NCI-H524 (cell line): ENCODE data around the gene BCL2.

Source experiments
- DNase-seq, 2 experiments: peaks; one replicate each; lab custom pipeline; 2025; lab: John Stamatoyannopoulos, UW

The BCL2 gene

DNA sequence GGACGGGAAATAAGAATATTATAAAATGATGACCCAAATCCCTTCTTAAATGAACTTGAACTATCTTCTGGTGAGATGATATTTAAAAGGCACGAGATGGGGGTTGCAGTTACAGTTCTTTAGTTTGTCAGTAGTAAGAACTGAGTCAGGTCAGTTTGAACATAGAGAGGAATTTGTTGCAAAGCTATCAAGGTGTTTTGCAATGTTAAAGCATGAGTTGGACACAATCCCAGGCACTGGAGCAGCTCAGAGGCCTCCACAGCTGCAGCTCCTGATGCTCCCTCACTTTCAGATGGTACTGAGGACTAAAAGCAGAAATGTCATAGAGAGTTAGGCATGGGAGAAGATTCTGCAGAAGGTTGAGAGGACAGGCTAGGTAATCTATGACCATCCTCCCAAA lies 236.0 kb downstream of the BCL2 start:
- no peak for DNase-seq

DNA sequence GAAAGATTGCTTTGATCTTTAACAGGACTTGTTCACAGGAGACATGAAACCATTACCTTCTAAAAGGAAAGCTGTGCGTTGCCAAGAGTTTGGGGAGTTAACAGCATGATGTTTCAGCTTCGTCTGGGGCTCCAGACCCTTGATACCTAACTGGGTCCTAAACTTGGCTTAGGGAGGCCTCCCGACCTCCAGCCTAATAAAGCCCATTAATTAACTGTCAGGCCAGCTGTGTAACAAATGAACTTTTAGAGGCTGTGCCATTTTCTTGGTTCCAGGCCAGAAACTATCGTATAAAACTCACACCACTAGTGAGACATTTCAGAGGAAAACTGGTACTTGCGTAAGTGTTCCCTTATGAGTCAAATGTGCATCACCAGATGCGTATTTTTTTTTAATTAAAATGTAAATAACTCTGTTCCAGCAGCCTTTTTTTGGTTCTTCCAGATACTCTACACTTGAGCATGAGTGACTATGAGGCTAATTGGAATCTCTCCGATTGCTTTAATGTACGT lies 236.5 kb downstream of the BCL2 start:
- no peak for DNase-seq

DNA sequence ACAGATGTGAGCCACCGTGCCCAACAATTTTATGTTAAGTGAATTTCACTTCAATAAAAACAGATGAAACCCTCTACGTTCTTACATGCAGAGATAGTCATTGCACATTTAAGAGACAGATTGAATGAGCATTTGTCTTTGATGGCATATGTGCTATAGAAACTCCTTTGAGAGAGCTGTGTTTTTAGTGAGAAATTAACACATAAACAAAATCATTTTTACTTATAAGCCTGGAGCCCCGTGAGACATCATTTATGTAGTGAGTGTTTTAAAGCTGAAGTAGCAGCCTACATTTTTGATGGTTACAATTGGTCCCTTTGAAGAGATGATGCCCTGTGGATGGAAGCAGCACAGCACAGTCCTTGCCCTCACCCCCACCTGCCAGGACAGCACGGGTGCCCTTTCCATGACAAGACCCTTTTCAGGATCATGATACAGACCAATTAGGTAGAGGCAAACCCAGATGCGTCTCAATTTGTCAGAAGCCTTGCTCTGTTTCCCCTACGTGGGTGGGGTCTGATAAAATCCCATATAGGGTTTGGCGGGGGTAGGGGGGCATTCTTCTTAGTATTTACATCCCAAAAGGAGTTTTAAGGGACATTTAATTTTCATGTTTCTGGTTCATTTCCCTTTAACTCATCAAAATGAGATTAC lies 237.1 kb downstream of the BCL2 start:
- DNase-seq, result no peak

DNA sequence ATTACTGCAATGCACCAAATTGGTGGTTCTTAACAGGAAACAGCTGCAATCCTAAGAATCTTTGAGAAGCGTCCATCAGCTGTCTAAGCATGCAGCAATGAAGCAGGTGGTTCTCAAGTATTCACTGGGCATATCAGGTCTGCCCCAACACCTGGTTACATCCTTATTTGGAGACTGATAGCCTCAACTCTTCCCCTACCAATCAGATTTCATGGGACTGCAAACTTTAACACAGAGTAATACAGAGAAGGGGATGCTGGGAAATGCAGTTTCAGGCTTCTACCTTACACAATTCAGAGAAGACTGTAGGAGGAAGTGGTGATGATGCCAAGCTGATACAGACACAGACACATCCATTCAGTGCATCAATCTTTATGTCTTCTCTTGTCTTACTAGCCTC lies 240.5 kb downstream of the BCL2 start:
- DNase-seq, result peak; percentile 11 to 57

DNA sequence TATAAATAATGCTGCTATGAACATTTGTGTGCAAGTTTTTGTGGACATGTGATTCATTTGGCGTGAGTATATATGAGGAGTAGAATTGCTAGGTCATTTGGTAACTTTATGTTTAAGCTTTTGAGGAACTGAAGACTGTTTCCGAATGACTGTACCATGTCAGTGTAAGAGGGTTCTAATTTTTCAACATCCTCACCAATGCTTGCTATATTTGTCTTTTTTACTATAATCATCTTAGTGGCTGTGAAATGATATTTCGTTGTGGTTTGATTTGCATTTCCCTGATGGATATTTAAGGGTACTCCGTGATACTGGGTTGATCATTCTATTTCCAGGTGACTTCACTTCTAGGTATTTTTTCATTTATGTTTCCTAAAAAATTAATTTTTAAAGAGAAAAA lies 241.1 kb downstream of the BCL2 start:
- no peak for DNase-seq

DNA sequence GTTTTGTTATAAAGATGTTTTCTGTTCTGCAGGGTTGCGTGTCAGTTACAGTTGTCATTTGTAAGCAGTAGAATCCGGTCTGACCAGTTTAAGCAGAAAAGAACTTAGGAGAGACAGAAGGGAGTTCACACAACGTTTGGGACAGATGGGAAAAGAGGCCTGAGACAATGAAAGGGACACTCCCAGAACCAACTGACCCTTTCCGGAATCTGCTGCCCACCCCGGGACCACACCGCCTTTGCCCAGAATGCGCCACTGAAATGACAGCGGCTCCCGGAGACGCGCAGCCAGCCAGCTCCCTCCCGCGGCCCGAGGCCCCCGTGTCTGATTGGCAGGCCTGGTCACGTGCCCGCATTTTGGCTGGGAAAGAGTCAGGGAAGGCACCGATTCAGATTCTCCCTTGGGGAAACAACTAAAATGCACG lies 244.6 kb downstream of the BCL2 start:
- DNase-seq, result peak; percentile 46 to 68

DNA sequence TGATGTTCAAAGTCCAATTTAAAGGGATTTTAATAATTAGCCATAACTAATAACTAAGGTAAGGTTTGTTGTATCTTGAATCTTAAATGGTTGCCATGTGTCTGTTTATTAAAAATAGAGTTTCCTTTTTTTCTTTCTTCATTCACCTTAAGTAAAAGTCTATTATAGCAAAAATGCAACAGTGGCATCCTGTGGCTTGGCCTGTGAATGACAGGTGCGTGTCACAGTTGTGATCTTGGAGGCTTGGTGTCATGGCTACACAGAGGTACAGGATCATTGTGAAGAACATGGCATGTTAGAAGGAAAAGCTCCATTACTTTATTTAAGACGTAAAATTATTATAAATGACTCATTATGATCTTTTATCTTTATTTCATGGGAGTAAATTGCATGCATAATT lies 246.1 kb downstream of the BCL2 start:
- DNase-seq, result peak in 1 of 2 experiments; percentile 31
